NCI-H146 (cell line): ENCODE results near the gene PDZD2.

ENCODE experiments used
- DNase-seq: peaks from one replicate; lab custom pipeline; 2025; lab: John Stamatoyannopoulos, UW

PDZD2 gene

DNA sequence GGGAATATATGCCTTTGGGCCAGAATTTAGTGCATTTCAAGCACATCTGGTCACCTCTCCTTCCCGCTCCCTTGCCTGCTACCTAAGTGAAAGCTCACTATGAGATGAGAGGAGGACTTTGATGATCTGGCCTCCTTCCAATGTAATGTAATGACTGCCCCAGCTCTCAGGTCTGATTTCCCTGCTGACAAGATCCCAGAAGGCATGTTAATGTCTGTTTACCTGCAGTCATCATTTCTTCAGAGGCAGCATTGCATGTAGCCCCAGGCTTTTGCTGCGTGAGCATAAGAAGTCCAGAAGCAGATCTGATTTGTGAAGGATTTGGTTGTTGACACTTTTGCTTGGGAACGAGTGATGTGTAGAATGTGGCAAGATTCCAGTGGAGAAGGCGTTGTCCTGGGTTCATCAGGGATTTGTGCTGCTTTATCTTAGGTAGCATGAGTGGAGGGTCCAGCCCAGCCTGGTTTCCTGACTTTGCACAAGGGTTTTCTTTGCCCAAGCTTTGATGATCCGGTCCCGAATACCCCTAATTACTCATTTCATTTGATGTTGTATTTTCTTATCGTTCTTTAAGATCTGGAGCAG is 342.5 kb downstream of the PDZD2 start:
- DNase-seq: no peak

- no peak for DNase-seq
These were observed 343.1 kb downstream of the PDZD2 start for GRCh38 chr5:31982027-31982426.

DNA sequence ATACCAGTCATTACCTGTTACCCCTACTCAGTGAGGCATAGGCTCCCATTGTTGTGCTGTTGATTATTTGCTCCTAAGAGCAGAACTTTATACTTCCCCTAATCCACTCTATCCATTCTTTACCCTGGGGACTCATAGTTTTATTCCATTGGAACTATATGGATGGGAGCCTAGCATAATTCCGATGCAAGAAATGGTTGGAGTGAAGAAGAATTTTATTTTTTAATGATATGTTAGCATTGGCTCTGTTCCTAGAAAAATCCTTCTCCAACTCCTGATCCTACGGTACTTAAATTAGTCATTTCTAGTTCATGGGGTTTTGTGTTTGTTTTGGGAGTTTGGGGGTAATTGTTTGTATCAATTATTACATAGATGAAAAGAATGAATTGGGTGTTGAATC is 343.7 kb downstream of the PDZD2 start:
- DNase-seq: no peak

DNA sequence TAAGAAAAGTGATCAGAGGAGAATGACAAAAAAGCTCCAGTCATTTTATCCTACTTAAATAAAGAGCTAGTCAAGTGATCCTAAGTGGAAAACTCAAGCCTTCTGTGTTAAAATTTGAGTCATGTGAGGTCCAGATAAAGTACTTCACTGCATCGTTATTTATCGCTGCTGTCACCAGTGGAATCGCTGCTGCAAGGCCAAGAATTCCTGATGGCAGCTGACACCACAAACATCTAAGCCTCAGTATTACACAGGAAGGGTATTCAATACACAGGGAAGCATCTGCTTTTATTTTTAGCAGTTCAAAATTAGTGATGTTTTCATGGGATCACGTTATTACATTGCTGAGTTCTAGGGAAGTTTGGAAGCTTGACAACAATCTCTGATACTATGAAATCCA is 344.9 kb downstream of the PDZD2 start:
- no peak for DNase-seq

DNA sequence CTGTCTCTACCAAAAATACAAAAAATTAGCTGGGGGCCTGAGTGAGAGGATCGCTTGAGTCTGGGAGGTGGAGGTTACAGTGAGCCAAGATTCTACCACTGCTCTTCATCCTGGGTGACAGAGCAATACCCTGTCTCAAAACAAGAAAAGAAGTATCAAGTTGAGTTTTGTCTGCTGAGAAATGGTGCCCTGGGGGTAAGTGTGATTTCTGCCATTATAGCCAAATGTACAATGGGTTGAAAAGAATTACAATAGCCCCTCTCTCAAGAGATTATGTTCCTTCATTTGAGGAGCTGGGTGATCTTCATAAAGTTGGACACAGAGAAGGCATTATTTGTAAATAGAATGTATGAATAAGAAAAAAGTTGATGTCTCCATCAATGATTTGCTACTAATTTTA is 345.8 kb downstream of the PDZD2 start:
- no peak for DNase-seq

- no peak for DNase-seq
These were observed 347.2 kb downstream of the PDZD2 start for GRCh38 chr5:31986101-31986500.

- DNase-seq: no peak
These were observed 349.2 kb downstream of the PDZD2 start for GRCh38 chr5:31987985-31988710.

DNA sequence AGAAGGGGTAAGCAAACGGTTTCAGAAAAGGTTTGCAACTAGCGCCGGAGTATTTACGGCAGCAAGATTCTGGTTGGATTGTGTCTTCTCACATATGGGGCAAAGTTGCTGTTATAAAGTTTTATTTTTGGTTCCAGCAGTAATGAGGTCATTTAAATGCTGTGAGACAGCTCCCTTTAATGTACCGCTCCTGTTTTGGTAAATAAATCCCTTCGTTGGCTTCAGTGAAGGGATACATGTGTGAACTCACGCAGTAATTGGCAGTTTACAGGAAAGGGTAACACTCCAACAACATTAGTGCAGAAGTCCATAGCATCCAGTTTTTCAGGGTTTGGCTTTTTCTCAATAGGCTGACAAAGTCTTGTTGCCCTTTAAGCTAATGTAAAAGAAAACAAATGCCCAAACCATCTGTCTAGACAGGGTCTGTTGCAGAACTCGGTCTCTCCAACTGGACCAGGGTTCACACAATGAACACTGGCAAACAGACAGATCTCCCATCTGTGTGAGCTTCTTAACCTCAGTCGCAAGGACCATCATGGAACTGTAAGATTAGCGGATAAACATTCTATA is 351.2 kb downstream of the PDZD2 start:
- no peak for DNase-seq

DNA sequence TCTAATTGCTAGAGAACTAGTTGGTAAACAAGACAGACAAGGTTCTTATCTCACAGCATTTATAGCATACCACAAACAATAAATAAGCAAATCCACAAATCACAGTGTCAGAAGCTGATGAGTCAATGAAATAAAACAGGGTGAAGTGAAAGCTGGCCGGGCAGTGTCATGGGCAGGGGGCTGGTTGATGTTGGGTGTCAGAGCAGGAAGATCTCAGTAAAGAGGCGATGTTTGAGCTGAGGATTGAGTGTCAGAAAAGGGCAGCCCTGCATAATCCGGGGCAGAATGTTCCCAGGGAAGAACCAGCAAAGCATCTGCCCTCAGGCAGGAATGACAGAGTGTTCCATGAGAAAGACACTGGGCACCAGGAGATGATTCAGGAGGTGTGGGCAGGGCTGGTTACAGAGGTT is 351.8 kb downstream of the PDZD2 start:
- DNase-seq: no peak

- no peak for DNase-seq
These were observed 353.4 kb downstream of the PDZD2 start for GRCh38 chr5:31992377-31992776.

DNA sequence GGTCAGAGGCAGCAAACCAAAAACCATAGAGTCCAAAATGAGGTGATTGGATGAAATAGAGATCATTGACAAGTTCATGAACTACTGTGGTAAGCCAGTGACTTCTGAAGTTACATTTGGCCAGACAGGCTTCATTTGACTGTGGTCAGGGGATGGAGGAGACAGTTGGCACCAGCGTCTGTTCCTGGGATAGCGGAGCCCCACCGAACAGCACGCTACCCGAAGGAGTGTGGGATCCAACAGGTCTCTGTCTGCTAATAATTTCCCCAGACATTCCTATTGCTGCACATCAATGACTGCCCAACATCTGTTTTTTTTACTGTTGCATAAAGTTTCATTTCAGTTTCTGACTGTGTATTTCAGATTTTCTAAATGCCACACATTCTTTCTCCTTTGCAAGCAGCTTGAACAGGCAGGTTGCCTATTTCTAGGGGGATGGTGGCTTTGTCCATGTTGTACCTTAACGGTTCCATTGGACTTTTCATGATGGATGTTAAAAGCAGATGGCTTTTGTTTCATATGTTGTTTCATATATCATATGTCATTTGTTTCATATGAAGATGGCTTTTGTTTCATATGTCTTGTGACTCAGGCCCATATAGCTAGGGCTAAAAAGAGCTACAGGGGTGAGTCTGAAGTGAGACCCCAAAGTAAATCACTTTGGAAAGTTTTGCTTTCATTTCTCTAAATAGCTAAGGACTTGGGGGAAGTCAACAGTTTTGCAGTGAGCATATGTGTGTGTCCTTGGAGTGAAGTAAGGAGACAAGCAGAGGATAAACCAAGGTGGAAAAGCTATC is 354.4 kb downstream of the PDZD2 start:
- no peak for DNase-seq

DNA sequence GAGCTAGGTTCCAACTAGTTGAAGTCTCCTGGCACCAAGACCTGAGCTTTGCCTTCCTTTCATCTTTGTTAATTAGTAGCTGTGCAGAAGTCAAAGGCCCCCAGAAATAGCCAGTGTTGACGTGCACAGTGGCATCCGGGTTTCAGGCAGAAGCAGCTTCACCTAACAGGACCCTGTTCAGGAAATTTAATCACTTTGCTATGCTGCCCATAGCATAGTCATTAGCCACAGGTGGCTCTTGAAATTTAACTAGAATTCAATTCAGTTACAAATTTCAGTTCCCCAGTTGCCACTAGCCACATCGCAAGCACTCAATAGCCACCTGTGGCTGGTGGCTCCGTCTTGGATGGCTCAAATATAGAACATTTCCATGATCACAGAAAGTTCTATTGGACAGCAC is 356.1 kb downstream of the PDZD2 start:
- DNase-seq: no peak

- no peak for DNase-seq
These were observed 356.8 kb downstream of the PDZD2 start for GRCh38 chr5:31995714-31996113.

- no peak for DNase-seq
These were observed 358.0 kb downstream of the PDZD2 start for GRCh38 chr5:31996909-31997308.

- no peak for DNase-seq
These were observed 360.5 kb downstream of the PDZD2 start for GRCh38 chr5:31999470-31999869.

DNA sequence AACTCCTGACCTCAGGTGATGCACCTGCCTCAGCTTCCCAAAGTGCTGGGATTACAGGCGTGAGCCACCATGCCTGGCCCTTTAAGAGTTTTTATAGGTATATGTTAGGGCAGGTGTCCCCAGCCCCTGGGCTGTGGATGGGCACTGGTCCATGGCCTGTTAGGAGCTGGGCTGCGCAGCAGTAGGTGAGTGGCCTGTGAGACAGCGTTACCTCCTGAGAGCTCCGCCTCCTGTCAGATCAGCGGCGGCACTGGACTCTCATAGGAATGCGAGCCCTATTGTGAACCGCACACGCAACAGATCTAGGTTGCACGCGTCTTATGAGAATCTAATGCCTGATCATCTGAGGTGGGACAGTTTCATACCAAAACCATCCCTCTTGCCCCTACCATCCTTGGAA is 361.8 kb downstream of the PDZD2 start:
- DNase-seq: no peak

- DNase-seq: no peak
These were observed 362.4 kb downstream of the PDZD2 start for GRCh38 chr5:32001284-32001683.

GRCh38 chr5:32001707-32002106 is 362.8 kb downstream of the PDZD2 start:
- no peak for DNase-seq

GRCh38 chr5:32002755-32003154 is 363.8 kb downstream of the PDZD2 start:
- no peak for DNase-seq

DNA sequence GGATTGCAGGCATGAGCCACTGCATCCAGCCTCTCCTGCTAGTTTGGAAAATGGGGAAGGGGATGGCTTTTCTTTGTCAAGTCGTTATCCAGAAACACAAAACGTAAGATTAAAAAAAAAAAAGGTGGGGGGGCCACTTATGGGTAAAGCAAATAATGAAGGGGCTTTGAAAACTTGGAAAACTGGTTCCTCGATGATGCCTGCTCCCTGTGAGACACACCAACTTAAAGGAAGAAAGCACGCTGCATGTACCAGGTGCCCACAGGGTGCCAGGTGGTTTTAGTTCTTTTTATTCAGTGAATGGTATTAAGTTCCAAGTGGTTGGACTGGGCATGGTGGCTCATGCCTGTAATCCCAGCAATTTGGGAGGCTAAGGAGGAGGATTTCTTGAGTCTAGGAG is 365.1 kb downstream of the PDZD2 start:
- DNase-seq: no peak

- no peak for DNase-seq
These were observed 365.5 kb downstream of the PDZD2 start for GRCh38 chr5:32004404-32004803.

- no peak for DNase-seq
These were observed 369.8 kb downstream of the PDZD2 start for GRCh38 chr5:32008746-32009145.

GRCh38 chr5:32013658-32014057 is 374.7 kb downstream of the PDZD2 start:
- no peak for DNase-seq
